ENCODE results near the gene SLC35E1. TPM values are rescaled to one million over a fixed set of nuclear protein-coding genes. Genes with fewer than 3 reads are reported as not detected.

Gene SLC35E1
- total RNA-seq, 1 experiment from 2014 or later: 35.8 TPM

DNA sequence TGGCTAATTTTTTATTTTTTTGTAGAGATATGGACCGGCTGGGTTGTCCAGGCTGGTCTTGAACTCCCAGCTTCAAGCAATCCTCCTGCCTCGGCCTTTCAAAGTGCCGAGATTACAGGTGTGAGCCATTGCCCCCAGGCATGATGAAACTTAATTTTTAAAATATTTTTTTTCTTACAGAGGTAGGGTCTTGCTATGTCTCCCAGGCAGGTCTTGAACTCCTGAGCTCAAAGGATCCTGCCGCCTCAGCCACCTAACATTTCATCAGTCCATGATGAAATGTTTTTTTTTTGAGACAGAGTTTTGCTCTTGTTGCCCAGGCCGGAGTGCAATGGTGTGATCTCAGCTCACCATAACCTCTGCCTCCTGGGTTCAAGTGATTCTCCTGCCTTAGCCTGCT, 63.7 kb downstream of the SLC35E1 start:
- Mint-ChIP-seq H3K4me3 (no peak overlapping the region), H3K9me3 (no peaks in the 10 kb centered on the region), H3K27me3 (ENCODE audit: low read depth) (no peaks in the 10 kb centered on the region), H3K4me1 (no peaks in the 10 kb centered on the region), H3K36me3 (ENCODE audit: insufficient read depth in 1 of 3, low read depth in 3 of 3) (peaks cover 9 to 33% (median 20%) of the 10 kb centered on the region in 3 experiments; a peak in 6 of 7 replicates), H3K27ac (no peak overlapping the region)
- H4K8ac ChIP-seq (replicated peaks; ENCODE audit: insufficient read length, low read depth, low read length): no peak overlapping the region
- WGBS (ENCODE audit: extremely low coverage, insufficient read length, low lambda C conversion rate): no CpG with 5 or more reads among the region's 5 CpGs
- no peak overlapping the region for H2BK5ac ChIP-seq (ENCODE audit: insufficient read length, low read length)
- H3T11ph ChIP-seq (ENCODE audit: low read length): no peak overlapping the region
- no peak overlapping the region for H3K4ac ChIP-seq (ENCODE audit: low read depth, low read length)
- no peaks in the 10 kb centered on the region for H3K27me3 ChIP-seq (ENCODE audit: insufficient read depth, low read length)
- no peak overlapping the region for H2BK12ac ChIP-seq (ENCODE audit: insufficient read length, low read depth, low read length)
- no peak overlapping the region for H3K27ac ChIP-seq (ENCODE audit: insufficient read length, low read depth, low read length)
- no peak overlapping the region for H2BK15ac ChIP-seq (ENCODE audit: low read depth, low read length)
- H4K20me1 ChIP-seq (ENCODE audit: control insufficient read depth, insufficient read depth, insufficient read length): no peaks in the 10 kb centered on the region
- no peak overlapping the region for H3K56ac ChIP-seq (ENCODE audit: insufficient read length, low read depth, low read length)
- no peaks in the 10 kb centered on the region for H3K79me1 ChIP-seq (ENCODE audit: insufficient read depth, low read depth, low read length, poor library complexity, severe bottlenecking)
- H4K5ac ChIP-seq (ENCODE audit: insufficient read length, low read depth, low read length): no peak overlapping the region
- no peaks in the 10 kb centered on the region for H3K79me2 ChIP-seq (ENCODE audit: insufficient read depth, low read length)
- H2AK5ac ChIP-seq (ENCODE audit: insufficient read length, low read length): no peak overlapping the region
- H3K23ac ChIP-seq (ENCODE audit: insufficient read length, low read depth, low read length): no peak overlapping the region
- H3K18ac ChIP-seq (ENCODE audit: insufficient read length, low read depth, low read length): no peak overlapping the region
- H3K9me3 ChIP-seq (ENCODE audit: control insufficient read depth, low read depth, low read length): no peaks in the 10 kb centered on the region
- no peak overlapping the region for H3K14ac ChIP-seq (ENCODE audit: insufficient read depth, low read length)
- H2AFZ ChIP-seq (ENCODE audit: low read length): no peak overlapping the region
- H3K23me2 ChIP-seq (ENCODE audit: insufficient read length, low read depth, low read length, poor library complexity, severe bottlenecking): no peaks in the 10 kb centered on the region
- H2BK120ac ChIP-seq (ENCODE audit: low read depth, low read length, poor library complexity, severe bottlenecking): no peak overlapping the region
- DNase-seq: no peak
- no peak overlapping the region for H2BK20ac ChIP-seq (ENCODE audit: low read depth, low read length, poor library complexity, severe bottlenecking)
- no peak overlapping the region for H4K91ac ChIP-seq (ENCODE audit: insufficient read length, low read depth, low read length)
- no peak for TF ChIP-seq CTCF (conservative IDR thresholded peaks at IDR 0.05)
- H3K4me2 ChIP-seq (ENCODE audit: insufficient read depth, insufficient read length, low read length): no peak overlapping the region
- no peaks in the 10 kb centered on the region for H3K4me1 ChIP-seq (ENCODE audit: insufficient read depth, low read length)
- H3K9ac ChIP-seq (ENCODE audit: extremely low read depth, insufficient read length, low read length): no peak overlapping the region
